OCI-LY7 (cell line): Measurements from ENCODE around the gene RFNG. TPM values are rescaled to one million over a fixed set of nuclear protein-coding genes. Genes with fewer than 3 reads are reported as not detected.
A peak's percentile ranks its signal among the peaks of the same experiment; 100 is the strongest.

Experiments
- BruUV-seq: library from RNA; stranded (reverse); fragments of 400-500 nt; replicated peaks from 2 replicates; lab custom pipeline; 2021; lab: Mats Ljungman, UMichigan
- CTCF ChIA-PET: fragments of 300-600 bp; sonication (Branson Sonifier 250); formaldehyde crosslinking; loops from one replicate; lab custom pipeline; 2022; ENCODE audit warnings: antibody characterized with exemption; ENCODE audit not compliant: unreplicated experiment; lab: Charles Lee
- POLR2A ChIA-PET: fragments of 300-600 bp; sonication (Branson Sonifier 250); formaldehyde crosslinking; loops from one replicate; lab custom pipeline; 2022; ENCODE audit warnings: antibody characterized with exemption; lab: Charles Lee
- DNase-seq: peaks from one replicate; pipeline ENCODE4 v3.0.0-alpha.2; 2015; ENCODE audit warnings: low spot score
- H2AFZ ChIP-seq: fragments of 200-600 bp; sonication (generic), shearing (Covaris generic); 2 replicates; pipeline ENCODE4 v1.6.1; 2014; ENCODE audit warnings: mild to moderate bottlenecking, antibody characterized with exemption, low read length, moderate library complexity
- H3K27ac ChIP-seq: fragments of 200-600 bp; sonication (generic); 2 replicates; pipeline ENCODE4 v1.5.1; 2014; ENCODE audit warnings: mixed run types, low read depth, mild to moderate bottlenecking, moderate library complexity, low read length, inconsistent platforms; ENCODE audit not compliant: poor library complexity, severe bottlenecking
- H3K36me3 ChIP-seq: fragments of 200-600 bp; sonication (generic); 2 replicates; pipeline ENCODE4 v1.6.1; 2014; ENCODE audit warnings: mild to moderate bottlenecking, antibody characterized with exemption, low read length, moderate library complexity, mixed read lengths; ENCODE audit not compliant: insufficient read depth
- H3K4me1 ChIP-seq: fragments of 200-600 bp; sonication (generic); 2 replicates; pipeline ENCODE4 v1.5.1; 2014; ENCODE audit warnings: mild to moderate bottlenecking, low read length; ENCODE audit not compliant: insufficient read depth, poor library complexity, severe bottlenecking
- H3K4me2 ChIP-seq: fragments of 200-600 bp; sonication (generic); 2 replicates; pipeline ENCODE4 v1.6.1; 2014; ENCODE audit warnings: mild to moderate bottlenecking, low read length
- H3K4me3 ChIP-seq: fragments of 200-600 bp; sonication (generic); 2 replicates; pipeline ENCODE4 v1.5.1; 2014; ENCODE audit warnings: mild to moderate bottlenecking, low read depth, low read length; ENCODE audit not compliant: poor library complexity, severe bottlenecking
- H3K79me2 ChIP-seq: fragments of 200-600 bp; sonication (generic); 2 replicates; pipeline ENCODE4 v1.6.1; 2016; ENCODE audit warnings: low read depth, mild to moderate bottlenecking, low read length, moderate library complexity, mixed read lengths; ENCODE audit not compliant: insufficient read depth
- H3K9me2 ChIP-seq: fragments of 200-600 bp; sonication (generic); 2 replicates; pipeline ENCODE4 v1.6.1; 2016; ENCODE audit warnings: mild to moderate bottlenecking, low read length, mixed read lengths; ENCODE audit not compliant: insufficient read depth
- H3K9me3 ChIP-seq: fragments of 200-600 bp; sonication (generic); 2 replicates; pipeline ENCODE4 v1.6.1; 2014; ENCODE audit warnings: mild to moderate bottlenecking, mixed run types, low read length, mixed read lengths
- H4K20me1 ChIP-seq: fragments of 200-600 bp; sonication (generic); 2 replicates; pipeline ENCODE4 v1.6.1; 2014; ENCODE audit warnings: mild to moderate bottlenecking, antibody characterized with exemption, low read length, moderate library complexity, mixed read lengths; ENCODE audit not compliant: insufficient read depth
- CTCF ChIP-seq: fragments of 200-600 bp; sonication (generic); conservative IDR thresholded peaks from 2 replicates; pipeline ENCODE4 v1.5.1; 2014; ENCODE audit warnings: mild to moderate bottlenecking, antibody characterized with exemption, low read length, moderate library complexity, mixed read lengths
- EZH2phosphoT487 ChIP-seq: fragments of 200-600 bp; sonication (generic); IDR thresholded peaks from 2 replicates; pipeline ENCODE4 v1.6.1; 2018; ENCODE audit warnings: low read depth, borderline replicate concordance, mild to moderate bottlenecking, mixed run types, antibody characterized with exemption, low read length, moderate library complexity, mixed read lengths
- intact Hi-C: fragments of 100-400 bp; cut with micrococcal nuclease; formaldehyde crosslinking; loops from one replicate; pipeline ENCODE4 v1.10.0; 2022; ENCODE audit not compliant: unreplicated experiment
- total RNA-seq, 2 experiments: library from RNA; depleted of rRNA in 1 of 2; stranded (reverse); fragments of >200 nt in 1 of 2; shearing (Covaris generic) in 1 of 2; gene quantifications; 2 replicates each; pipeline ENCODE4 v1.2.3, GENCODE V29; 2014 to 2022

RFNG gene
- total RNA-seq, 2 experiments from 2014 or later: 47.3 to 59.4 TPM

GRCh38 chr17:82018152-82018988 lies 33.2 kb downstream of the RFNG start:
- no peak overlapping the region for H3K4me2 ChIP-seq
- peaks cover 11% of the 10 kb centered on the region; the same call in 1 of the 2 replicates for H3K36me3 ChIP-seq
- peaks cover 22% of the 10 kb centered on the region for H3K4me1 ChIP-seq
- H3K27ac ChIP-seq: no peak overlapping the region
- no peaks in the 10 kb centered on the region for H4K20me1 ChIP-seq
- intact Hi-C loops: no loop called here
- no peak for DNase-seq
- H3K9me2 ChIP-seq: no peaks in the 10 kb centered on the region
- H3K9me3 ChIP-seq: no peaks in the 10 kb centered on the region
- no peak overlapping the region for H3K4me3 ChIP-seq
- ChIA-PET CTCF (no interaction called here), POLR2A (no interaction called here)
- H2AFZ ChIP-seq: no peak overlapping the region
- peaks cover 12% of the 10 kb centered on the region; the same call in 1 of the 2 replicates for H3K79me2 ChIP-seq
- TF ChIP-seq EZH2phosphoT487 (no peak), CTCF (no peak)
- TSS peak; percentile 91 for BruUV-seq

- no peak overlapping the region for H3K4me2 ChIP-seq
- BruUV-seq: no TSS peak
- intact Hi-C loops: no loop called here
- H3K9me2 ChIP-seq: no peaks in the 10 kb centered on the region
- ChIA-PET CTCF (no interaction called here), POLR2A (no interaction called here)
- H3K36me3 ChIP-seq: peaks cover 11% of the 10 kb centered on the region; the same call in 1 of the 2 replicates
- H3K4me3 ChIP-seq: no peak overlapping the region
- no peak overlapping the region for H2AFZ ChIP-seq
- H3K79me2 ChIP-seq: peaks cover 12% of the 10 kb centered on the region; the same call in 1 of the 2 replicates
- TF ChIP-seq CTCF (no peak), EZH2phosphoT487 (no peak)
- DNase-seq: no peak
- H3K27ac ChIP-seq: no peak overlapping the region
- H3K4me1 ChIP-seq: peaks cover 22% of the 10 kb centered on the region
- H3K9me3 ChIP-seq: no peaks in the 10 kb centered on the region
- no peaks in the 10 kb centered on the region for H4K20me1 ChIP-seq
Observed at GRCh38 chr17:82017612-82018151, 33.9 kb downstream of the RFNG start.
